A673 (cell line): ENCODE results near the gene PLAC9. TPM values are rescaled to one million over a fixed set of nuclear protein-coding genes. Genes with fewer than 3 reads are reported as not detected.
"Not testable (repeated sequence)": the region's sequence is repeated elsewhere in the genome, so short reads cannot be mapped to it uniquely, and the experiment has no call there.

Experiments used
- Bru-seq: library from RNA; stranded (reverse); fragments of 400-500 nt; gene quantifications from one replicate; lab custom pipeline; 2021; lab: Mats Ljungman, UMichigan
- BruChase-seq, 2 experiments: library from RNA; stranded (reverse); fragments of 400-500 nt; gene quantifications; one replicate each; lab custom pipeline; 2021; lab: Mats Ljungman, UMichigan
- BruUV-seq: library from RNA; stranded (reverse); fragments of 400-500 nt; replicated peaks from 2 replicates; lab custom pipeline; 2021; lab: Mats Ljungman, UMichigan
- CTCF ChIA-PET: fragments of 300-600 bp; sonication (Branson Sonifier 250); formaldehyde crosslinking; loops from one replicate; lab custom pipeline; 2022; ENCODE audit warnings: antibody characterized with exemption; lab: Charles Lee
- POLR2A ChIA-PET: fragments of 300-600 bp; sonication (Branson Sonifier 250); formaldehyde crosslinking; loops from one replicate; lab custom pipeline; 2022; ENCODE audit warnings: antibody characterized with exemption; ENCODE audit not compliant: low non-redundant PET; lab: Charles Lee
- DNase-seq: peaks from one replicate; pipeline ENCODE4 v3.0.0-alpha.2; 2015; ENCODE audit warnings: low spot score
- H3K27ac ChIP-seq: fragments of 200-600 bp; sonication (generic); 2 replicates; pipeline ENCODE4 v1.5.1; 2016; ENCODE audit warnings: mixed run types, low read depth, mild to moderate bottlenecking, mixed read lengths, antibody characterized with exemption, low read length; ENCODE audit not compliant: poor library complexity, severe bottlenecking
- H3K27me3 ChIP-seq: fragments of 200-600 bp; sonication (generic); replicated peaks from 2 replicates; pipeline ENCODE4 v1.6.1; 2017; ENCODE audit warnings: mixed run types, low read depth, mild to moderate bottlenecking, mixed read lengths, antibody characterized with exemption, low read length; ENCODE audit not compliant: insufficient read depth, poor library complexity
- H3K36me3 ChIP-seq: fragments of 200-600 bp; sonication (generic); 2 replicates; pipeline ENCODE4 v1.6.1; 2016; ENCODE audit warnings: mixed run types, mild to moderate bottlenecking, mixed read lengths, antibody characterized with exemption, low read length; ENCODE audit not compliant: insufficient read depth, poor library complexity, severe bottlenecking
- H3K4me1 ChIP-seq: fragments of 200-600 bp; sonication (generic); 2 replicates; pipeline ENCODE4 v1.6.1; 2017; ENCODE audit warnings: mixed run types, mild to moderate bottlenecking, mixed read lengths, antibody characterized with exemption, low read length; ENCODE audit not compliant: insufficient read depth, poor library complexity, severe bottlenecking
- H3K4me3 ChIP-seq: fragments of 200-600 bp; sonication (generic); 2 replicates; pipeline ENCODE4 v1.5.1; 2016; ENCODE audit warnings: low read depth, mixed run types, mild to moderate bottlenecking, mixed read lengths, low read length; ENCODE audit not compliant: poor library complexity, severe bottlenecking
- H3K9me3 ChIP-seq: fragments of 200-600 bp; sonication (generic); 2 replicates; pipeline ENCODE4 v1.6.1; 2016; ENCODE audit warnings: mixed run types, low read depth, mild to moderate bottlenecking, mixed read lengths, antibody characterized with exemption, low read length; ENCODE audit not compliant: poor library complexity, severe bottlenecking
- EZH2 ChIP-seq: fragments of 200-600 bp; sonication (generic); IDR thresholded peaks from 2 replicates; pipeline ENCODE4 v1.6.1; 2017; ENCODE audit warnings: borderline replicate concordance, low read depth, mild to moderate bottlenecking, mixed read lengths, antibody characterized with exemption, low read length; ENCODE audit not compliant: poor library complexity, severe bottlenecking
- intact Hi-C: fragments of 100-400 bp; cut with micrococcal nuclease; formaldehyde crosslinking; loops from one replicate; pipeline ENCODE4 v1.10.0; 2022; ENCODE audit not compliant: unreplicated experiment
- long read RNA-seq: library from polyadenylated mRNA; stranded (forward); transcript quantifications from one replicate; pipeline ENCODE4 v2.0.0, GENCODE V29; 2022
- total RNA-seq: library from RNA; stranded (reverse); gene quantifications from 2 replicates; pipeline ENCODE4 v1.2.3, GENCODE V29; 2021
- TF ChIP-seq, protein P1 (sequence below): fragments of 300-800, 200-600 bp; sonication (generic); conservative IDR thresholded peaks from 2 replicates; pipeline ENCODE4 v1.5.1; 2017; ENCODE audit warnings: low read depth, mild to moderate bottlenecking, antibody characterized with exemption, low read length, moderate library complexity, mixed read lengths

The PLAC9 gene, protein sequence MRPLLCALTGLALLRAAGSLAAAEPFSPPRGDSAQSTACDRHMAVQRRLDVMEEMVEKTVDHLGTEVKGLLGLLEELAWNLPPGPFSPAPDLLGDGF
- total RNA-seq (not detected in 2 replicates), Bru-seq, nascent RNA (percentile 10 among the genes with signal in this experiment), BruChase-seq, experiment 1, labeled RNA remaining after a 2-hour chase (not detected), BruChase-seq, experiment 2, labeled RNA remaining after a 6-hour chase (not detected)
- long read RNA-seq: 0 reads

DNA sequence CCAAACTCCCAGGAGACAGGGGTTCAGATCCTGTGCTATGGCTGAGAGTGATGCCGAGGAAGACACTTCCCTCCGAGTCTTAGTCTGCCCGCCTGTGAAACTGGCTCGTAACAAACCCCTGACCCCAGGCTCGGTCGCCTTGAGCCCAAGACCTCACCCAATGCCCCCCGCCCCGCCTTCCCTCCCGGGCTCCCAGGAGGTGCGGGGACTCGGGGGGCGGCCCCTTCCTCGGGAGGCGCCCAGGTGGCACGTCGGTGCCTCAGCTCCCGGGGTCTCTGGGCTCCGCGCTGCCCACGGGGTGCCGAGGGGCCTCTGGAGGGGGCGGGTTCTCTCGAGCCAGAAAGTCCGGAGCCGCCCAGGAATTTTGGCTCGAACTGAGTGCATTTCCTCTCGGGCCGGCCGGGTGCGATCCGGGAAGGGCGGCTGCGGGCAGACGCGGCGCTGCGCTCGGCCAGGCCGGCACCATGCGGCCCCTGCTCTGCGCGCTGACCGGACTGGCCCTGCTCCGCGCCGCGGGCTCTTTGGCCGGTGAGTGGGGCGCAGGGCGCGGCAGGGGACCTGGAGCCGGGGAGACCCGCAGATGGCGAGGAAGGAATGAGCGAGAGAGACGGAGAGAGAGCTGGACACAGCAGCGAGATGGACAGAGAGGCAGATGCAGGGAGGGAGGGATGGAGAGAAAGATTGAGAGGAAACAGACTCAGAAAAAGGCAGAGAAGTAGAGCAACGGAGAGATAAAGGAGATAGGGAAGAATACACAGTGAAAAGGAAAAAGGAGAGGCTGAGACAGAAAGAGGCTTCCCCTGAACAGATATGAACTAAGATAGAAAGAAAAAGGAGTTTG is at the start of gene PLAC9:
Gene PLAC9, plus strand, starts transcription at position 432 of the 841 bp plus-strand sequence. Its CDS starts 33 bp downstream, at position 465.
- H3K27me3 ChIP-seq: peaks cover 19% of the 10 kb centered on the region
- CTCF ChIA-PET: interaction anchor here (0.6 kb wide), 1 partner anchor 688 kb away, joined by 4 read pairs; no protein-coding TSS in a partner anchor
- no peak for DNase-seq
- H3K27ac ChIP-seq: no peak within 1 kb of the TSS
- intact Hi-C loops: no loop called here
- no peaks in the 10 kb centered on the region for H3K9me3 ChIP-seq
- TF ChIP-seq, protein P1, sequence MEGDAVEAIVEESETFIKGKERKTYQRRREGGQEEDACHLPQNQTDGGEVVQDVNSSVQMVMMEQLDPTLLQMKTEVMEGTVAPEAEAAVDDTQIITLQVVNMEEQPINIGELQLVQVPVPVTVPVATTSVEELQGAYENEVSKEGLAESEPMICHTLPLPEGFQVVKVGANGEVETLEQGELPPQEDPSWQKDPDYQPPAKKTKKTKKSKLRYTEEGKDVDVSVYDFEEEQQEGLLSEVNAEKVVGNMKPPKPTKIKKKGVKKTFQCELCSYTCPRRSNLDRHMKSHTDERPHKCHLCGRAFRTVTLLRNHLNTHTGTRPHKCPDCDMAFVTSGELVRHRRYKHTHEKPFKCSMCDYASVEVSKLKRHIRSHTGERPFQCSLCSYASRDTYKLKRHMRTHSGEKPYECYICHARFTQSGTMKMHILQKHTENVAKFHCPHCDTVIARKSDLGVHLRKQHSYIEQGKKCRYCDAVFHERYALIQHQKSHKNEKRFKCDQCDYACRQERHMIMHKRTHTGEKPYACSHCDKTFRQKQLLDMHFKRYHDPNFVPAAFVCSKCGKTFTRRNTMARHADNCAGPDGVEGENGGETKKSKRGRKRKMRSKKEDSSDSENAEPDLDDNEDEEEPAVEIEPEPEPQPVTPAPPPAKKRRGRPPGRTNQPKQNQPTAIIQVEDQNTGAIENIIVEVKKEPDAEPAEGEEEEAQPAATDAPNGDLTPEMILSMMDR: no peak
- TF ChIP-seq EZH2: peak; percentile 71
- BruUV-seq: no TSS peak
- POLR2A ChIA-PET: no interaction called here
- H3K4me3 ChIP-seq: peak within 1 kb of the TSS; percentile 46
- H3K4me1 ChIP-seq: no peaks in the 10 kb centered on the region
- no peaks in the 10 kb centered on the region for H3K36me3 ChIP-seq

DNA sequence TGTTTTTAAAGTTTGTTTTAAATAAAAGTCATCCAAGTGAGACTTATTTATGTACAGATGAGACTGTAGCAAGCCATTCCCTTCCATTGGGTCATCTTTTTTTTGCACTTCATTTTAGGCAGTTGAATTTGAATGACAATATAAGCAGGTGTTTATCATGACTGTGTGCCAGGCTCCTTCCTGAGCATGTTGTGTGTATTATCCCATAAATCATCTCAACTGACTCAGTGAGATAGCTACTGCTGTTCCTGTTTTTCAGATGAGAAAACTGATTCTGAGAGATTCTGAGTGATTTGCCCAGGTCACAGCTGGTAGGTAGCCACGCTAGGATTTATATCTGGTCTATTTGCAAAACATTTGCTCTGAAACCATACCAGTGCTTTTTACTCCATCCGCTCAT is 42.4 kb upstream of the PLAC9 start:
- DNase-seq: no peak
- Histone ChIP-seq H3K4me3 (no peak overlapping the region), H3K4me1 (no peaks in the 10 kb centered on the region), H3K36me3 (no peaks in the 10 kb centered on the region), H3K27ac (no peak overlapping the region), H3K27me3 (no peaks in the 10 kb centered on the region), H3K9me3 (no peaks in the 10 kb centered on the region)
- POLR2A ChIA-PET: no interaction called here
- CTCF ChIA-PET: no interaction called here
- intact Hi-C loops: no loop called here
- TF ChIP-seq EZH2: no peak
- TF ChIP-seq, protein P1: no peak
- BruUV-seq: no TSS peak

DNA sequence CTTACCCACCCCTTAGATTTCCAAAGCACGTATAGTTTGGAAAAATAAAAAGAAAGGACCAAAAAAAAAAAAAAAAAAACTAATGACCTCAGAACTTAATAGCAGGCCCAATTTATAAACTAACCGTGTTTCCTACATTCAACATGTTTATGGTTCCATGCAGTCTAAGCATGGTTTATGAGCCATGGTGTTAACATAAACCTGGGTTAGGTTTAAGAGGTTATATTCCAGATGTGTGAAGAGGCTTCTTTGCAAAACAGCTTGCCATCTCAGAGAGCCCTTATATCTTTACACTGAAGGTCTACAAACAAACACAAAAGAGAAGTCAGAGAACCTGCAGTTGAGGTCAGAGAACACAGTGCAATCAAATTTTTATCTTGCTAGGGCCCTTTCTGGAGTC is 38.3 kb upstream of the PLAC9 start:
- Histone ChIP-seq H3K27ac (no peak overlapping the region), H3K36me3 (no peaks in the 10 kb centered on the region), H3K4me1 (no peaks in the 10 kb centered on the region), H3K4me3 (no peak overlapping the region), H3K27me3 (no peaks in the 10 kb centered on the region), H3K9me3 (no peaks in the 10 kb centered on the region)
- DNase-seq: no peak
- TF ChIP-seq, protein P1: no peak
- no peak for TF ChIP-seq EZH2
- no TSS peak for BruUV-seq
- CTCF ChIA-PET: no interaction called here
- intact Hi-C loops: no loop called here
- POLR2A ChIA-PET: no interaction called here

DNA sequence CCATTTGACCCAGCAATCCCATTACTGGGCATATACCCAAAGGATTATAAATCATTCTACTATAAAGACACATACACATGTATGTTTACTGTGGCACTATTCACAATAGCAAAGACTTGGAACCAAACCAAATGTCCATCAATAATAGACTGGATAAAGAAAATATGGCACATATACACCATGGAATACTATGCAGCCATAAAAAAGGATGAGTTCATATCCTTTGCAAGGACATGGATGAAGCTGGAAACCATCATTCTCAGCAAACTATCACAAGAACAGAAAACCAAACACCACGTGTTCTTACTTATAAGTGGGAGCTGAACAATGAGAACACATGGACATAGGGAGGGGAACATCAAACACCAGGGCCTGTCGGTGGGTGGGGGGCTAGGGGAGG is 34.3 kb upstream of the PLAC9 start:
- POLR2A ChIA-PET, BruUV-seq: not testable (repeated sequence)

DNA sequence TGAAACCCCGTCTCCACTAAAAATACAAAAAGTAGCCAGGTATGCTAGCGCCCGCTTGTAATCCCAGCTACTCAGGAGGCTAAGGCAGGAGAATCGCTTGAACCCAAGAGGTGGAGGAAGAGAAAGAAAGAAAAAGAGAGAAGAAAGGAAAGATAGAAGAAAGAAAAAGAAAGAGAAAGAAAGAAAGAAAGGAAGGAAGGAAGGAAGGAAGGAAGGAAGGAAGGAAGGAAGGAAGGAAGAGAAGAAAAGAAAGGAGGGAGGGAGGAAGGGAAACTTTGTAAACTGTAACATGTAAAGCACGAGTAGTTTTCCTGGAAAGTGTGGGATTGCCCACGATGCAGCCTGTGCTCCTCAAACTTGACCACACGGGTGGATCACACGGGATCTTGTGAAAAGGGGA is 33.2 kb upstream of the PLAC9 start:
- POLR2A ChIA-PET, H3K4me1 ChIP-seq, DNase-seq, CTCF ChIA-PET, H3K36me3 ChIP-seq, H3K4me3 ChIP-seq, H3K9me3 ChIP-seq, intact Hi-C loops, H3K27ac ChIP-seq, H3K27me3 ChIP-seq, BruUV-seq: not testable (repeated sequence)

More for the DNA sequence above, 34.3 kb upstream of the PLAC9 start:
- H3K4me3 ChIP-seq, H3K4me1 ChIP-seq, H3K36me3 ChIP-seq, intact Hi-C loops, H3K27me3 ChIP-seq, DNase-seq, H3K27ac ChIP-seq, CTCF ChIA-PET, H3K9me3 ChIP-seq: not testable (repeated sequence)
